GM23338 (cell line): ENCODE measurements around the gene ASAP2. TPM values are rescaled to one million over a fixed set of nuclear protein-coding genes. Genes with fewer than 3 reads are reported as not detected.

Experiments
- ATAC-seq: fragments of 200-7000 bp; cut with Tn5 transposase; 3 replicates; pipeline ENCODE4 v1.9.1; 2020
- DNase-seq: peaks from one replicate; pipeline ENCODE4 v3.0.0-alpha.2; 2015; ENCODE audit warnings: low spot score
- H2AFZ ChIP-seq: fragments of 200-600 bp; sonication (generic); 2 replicates; pipeline ENCODE4 v1.8.0; 2016; ENCODE audit warnings: antibody characterized with exemption, mild to moderate bottlenecking, moderate library complexity
- H3F3A ChIP-seq: fragments of 200-600 bp; sonication (generic); replicated peaks from 2 replicates; pipeline ENCODE4 v1.8.0; 2017; ENCODE audit warnings: antibody characterized with exemption, mixed run types, low read depth
- H3K27ac ChIP-seq: fragments of 200-600 bp; sonication (generic); 2 replicates; pipeline ENCODE4 v1.6.1; 2016; ENCODE audit warnings: low read depth
- H3K27me3 ChIP-seq: fragments of 200-600 bp; sonication (generic); 2 replicates; pipeline ENCODE4 v1.8.0; 2016; ENCODE audit warnings: mild to moderate bottlenecking, mixed run types, moderate library complexity; ENCODE audit not compliant: insufficient read depth
- H3K36me3 ChIP-seq: fragments of 200-600 bp; sonication (generic); 2 replicates; pipeline ENCODE4 v1.8.0; 2016; ENCODE audit warnings: mild to moderate bottlenecking; ENCODE audit not compliant: insufficient read depth
- H3K4me1 ChIP-seq: fragments of 200-600 bp; sonication (generic); 2 replicates; pipeline ENCODE4 v1.8.0; 2016; ENCODE audit warnings: mild to moderate bottlenecking, moderate library complexity; ENCODE audit not compliant: insufficient read depth
- H3K4me2 ChIP-seq: fragments of 200-600 bp; sonication (generic); 2 replicates; pipeline ENCODE4 v1.7.1; 2017; ENCODE audit warnings: mixed run types
- H3K4me3 ChIP-seq: fragments of 200-600 bp; sonication (generic); 2 replicates; pipeline ENCODE4 v1.6.1; 2016; ENCODE audit warnings: mixed run types
- H3K79me2 ChIP-seq: fragments of 200-600 bp; sonication (generic); replicated peaks from 2 replicates; pipeline ENCODE4 v1.8.0; 2017; ENCODE audit warnings: mild to moderate bottlenecking; ENCODE audit not compliant: insufficient read depth
- H3K9me2 ChIP-seq: fragments of 200-600 bp; sonication (generic); 2 replicates; pipeline ENCODE4 v1.8.0; 2017; ENCODE audit not compliant: insufficient read depth
- H4K20me1 ChIP-seq: fragments of 200-600 bp; sonication (generic); replicated peaks from 2 replicates; pipeline ENCODE4 v1.8.0; 2017; ENCODE audit warnings: mild to moderate bottlenecking; ENCODE audit not compliant: insufficient read depth
- H3K27ac Mint-ChIP-seq: 2 replicates; pipeline ENCODE4 v1.8.0; 2020; ENCODE audit warnings: inconsistent platforms, mild to moderate bottlenecking, moderate library complexity, mixed read lengths
- H3K27me3 Mint-ChIP-seq: 3 replicates; pipeline ENCODE4 v1.8.0; 2022; ENCODE audit warnings: low read depth, mild to moderate bottlenecking, moderate library complexity, mixed read lengths, inconsistent platforms; ENCODE audit not compliant: insufficient read depth, poor library complexity
- H3K36me3 Mint-ChIP-seq: 3 replicates; pipeline ENCODE4 v1.8.0; 2021; ENCODE audit warnings: low read depth, mild to moderate bottlenecking, inconsistent platforms, moderate library complexity, mixed read lengths
- H3K4me1 Mint-ChIP-seq: 3 replicates; pipeline ENCODE4 v1.8.0; 2020; ENCODE audit warnings: mild to moderate bottlenecking, inconsistent platforms, mixed read lengths
- H3K4me3 Mint-ChIP-seq: 3 replicates; pipeline ENCODE4 v1.8.0; 2021; ENCODE audit warnings: moderate library complexity, mild to moderate bottlenecking, inconsistent platforms, mixed read lengths
- H3K9me3 Mint-ChIP-seq: 3 replicates; pipeline ENCODE4 v1.8.0; 2020; ENCODE audit warnings: moderate library complexity, mild to moderate bottlenecking, inconsistent platforms, mixed read lengths
- CREB1 ChIP-seq: fragments of 250-450 bp; sonication (Bioruptor Pico); IDR thresholded peaks from 2 replicates; pipeline ENCODE4 v1.5.0; 2020; ENCODE audit warnings: low read depth, mild to moderate bottlenecking, moderate library complexity
- CTCF ChIP-seq, 2 experiments: fragments of 200-600 bp in 1 of 2; sonication (generic) in 1 of 2; conservative IDR thresholded peaks; 2 replicates each; pipeline versions ENCODE4 v1.5.1 to v1.6.1; 2016 to 2017; ENCODE audit warnings: antibody characterized with exemption in 2 of 2, low read depth in 2 of 2, mild to moderate bottlenecking in 2 of 2, moderate library complexity in 1 of 2
- EZH2 ChIP-seq: fragments of 200-600 bp; sonication (generic); IDR thresholded peaks from one replicate; pipeline ENCODE4 v1.8.0; 2017; ENCODE audit warnings: antibody characterized with exemption, mild to moderate bottlenecking, low read depth; ENCODE audit not compliant: unreplicated experiment
- EZH2phosphoT487 ChIP-seq: fragments of 200-600 bp; sonication (generic); IDR thresholded peaks from one replicate; pipeline ENCODE4 v1.8.1; 2018; ENCODE audit warnings: antibody characterized with exemption; ENCODE audit not compliant: unreplicated experiment
- JUNB ChIP-seq: IDR thresholded peaks from one replicate; pipeline ENCODE4 v1.6.1; 2016; ENCODE audit warnings: antibody characterized with exemption; ENCODE audit not compliant: unreplicated experiment
- NANOG ChIP-seq: IDR thresholded peaks from 2 replicates; pipeline ENCODE4 v1.6.1; 2016; ENCODE audit warnings: antibody characterized with exemption, borderline replicate concordance
- REST ChIP-seq: IDR thresholded peaks from one replicate; pipeline ENCODE4 v1.6.1; 2018; ENCODE audit warnings: antibody characterized with exemption; ENCODE audit not compliant: unreplicated experiment
- ZNF331 ChIP-seq: fragments of 250-450 bp; sonication (Bioruptor Pico); IDR thresholded peaks from 2 replicates; pipeline ENCODE4 v1.5.0; 2020; ENCODE audit warnings: low read depth, mild to moderate bottlenecking, moderate library complexity
- polyA plus RNA-seq: library from polyadenylated mRNA; unstranded; fragments of >200 nt; fragmentation: Nextera tagmentation; extraction: Ambion mirVana; gene quantifications from 2 replicates; pipeline ENCODE4 v1.2.1, GENCODE V29; 2016
- total RNA-seq: library from RNA; depleted of rRNA; stranded (reverse); fragments of >200 nt; shearing (Covaris generic); gene quantifications from 2 replicates; pipeline ENCODE4 v1.2.3, GENCODE V29; 2014
- TF ChIP-seq, protein P1 (sequence below): IDR thresholded peaks from 2 replicates; pipeline ENCODE4 v1.6.1; 2016; ENCODE audit warnings: antibody characterized with exemption

ASAP2 gene
- total and polyA plus RNA-seq, 2 experiments from 2014 or later, result 2.6 to 15.6 TPM

- no peak for TF ChIP-seq CTCF (conservative IDR thresholded peaks at IDR 0.05; ENCODE audit: low read depth in 2 of 2)
- TF ChIP-seq EZH2phosphoT487, result no peak
- no peak for TF ChIP-seq JUNB
- TF ChIP-seq, protein P1, sequence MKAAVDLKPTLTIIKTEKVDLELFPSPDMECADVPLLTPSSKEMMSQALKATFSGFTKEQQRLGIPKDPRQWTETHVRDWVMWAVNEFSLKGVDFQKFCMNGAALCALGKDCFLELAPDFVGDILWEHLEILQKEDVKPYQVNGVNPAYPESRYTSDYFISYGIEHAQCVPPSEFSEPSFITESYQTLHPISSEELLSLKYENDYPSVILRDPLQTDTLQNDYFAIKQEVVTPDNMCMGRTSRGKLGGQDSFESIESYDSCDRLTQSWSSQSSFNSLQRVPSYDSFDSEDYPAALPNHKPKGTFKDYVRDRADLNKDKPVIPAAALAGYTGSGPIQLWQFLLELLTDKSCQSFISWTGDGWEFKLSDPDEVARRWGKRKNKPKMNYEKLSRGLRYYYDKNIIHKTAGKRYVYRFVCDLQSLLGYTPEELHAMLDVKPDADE, result no peak
- TF ChIP-seq CREB1 (CRISPR knock-in tag), result no peak
- no peak for TF ChIP-seq NANOG
Observed at GRCh38 chr2:9205486-9205885, 1.1 kb upstream of the ASAP2 start (continued).

- H3K9me2 ChIP-seq, result no peaks in the 10 kb centered on the region
- peaks cover 22% of the 10 kb centered on the region for H4K20me1 ChIP-seq
- Mint-ChIP-seq H3K27me3 (peaks cover 15% of the 10 kb centered on the region), H3K36me3 (peaks cover 9% of the 10 kb centered on the region; the same call in 2 of the 3 replicates), H3K27ac (no peak overlapping the region), H3K9me3 (no peaks in the 10 kb centered on the region), H3K4me3 (peak overlapping the region; percentile 71; the same call in 2 of the 3 replicates), H3K4me1 (peaks cover 41% of the 10 kb centered on the region)
- H3K4me3 ChIP-seq, result peak overlapping the region; percentile 86
- H3K36me3 ChIP-seq, result no peaks in the 10 kb centered on the region
- H3K4me2 ChIP-seq, result peak overlapping the region; percentile 91
- peak overlapping the region; percentile 86; the same call in 1 of the 2 replicates for H2AFZ ChIP-seq
- H3K79me2 ChIP-seq, result peaks cover 39% of the 10 kb centered on the region
- no peak for TF ChIP-seq ZNF331
- no peak for TF ChIP-seq EZH2
- no peak for TF ChIP-seq REST
- 0 out of 2 replicates have a peak, but pooled peaks cover 3% of the 10 kb centered on the region for H3F3A ChIP-seq
- H3K27ac ChIP-seq, result no peak overlapping the region
- H3K4me1 ChIP-seq, result peaks cover 30% of the 10 kb centered on the region
- H3K27me3 ChIP-seq, result peaks cover 35% of the 10 kb centered on the region
- ATAC-seq, result peak; percentile 37
- peak; percentile 56 for DNase-seq
Observed at GRCh38 chr2:9206991-9207640, 504 bp downstream of the ASAP2 start.
